Activated CD4-positive, alpha-beta T cell treated with anti-CD3 and anti-CD28 coated beads, Interleukin-2, Interleukin-4, amounts not matched to agents 100 ng/mL and 50 ng/mL, durations not matched to agents 16 hours and 8 hours (primary cell): ENCODE data around the gene HYKK.
A peak's percentile ranks its signal among the peaks of the same experiment; 100 is the strongest.
"Not testable (repeated sequence)": the region's sequence is repeated elsewhere in the genome, so short reads cannot be mapped to it uniquely, and the experiment has no call there.

Experiments used
- DNase-seq: peaks from one replicate; pipeline ENCODE4 v3.0.0-alpha.2; 2020; ENCODE audit warnings: low spot score

HYKK gene

GRCh38 chr15:78540141-78540870 lies 32.9 kb downstream of the HYKK start, which contains the start of gene PSMA4:
Gene PSMA4, plus strand, starts transcription at chr15:78540444. Its CDS starts 1,484 bp downstream, at chr15:78541928.
- DNase-seq: peak; percentile 93

GRCh38 chr15:78540871-78541743 lies 33.7 kb downstream of the HYKK start:
- DNase-seq: peak; percentile 22

GRCh38 chr15:78541744-78542034 lies 34.3 kb downstream of the HYKK start:
- no peak for DNase-seq

- no peak for DNase-seq
Measured at GRCh38 chr15:78542647-78543046, 35.3 kb downstream of the HYKK start.

GRCh38 chr15:78550194-78550593 lies 42.8 kb downstream of the HYKK start:
- DNase-seq: no peak

GRCh38 chr15:78550815-78551214 lies 43.4 kb downstream of the HYKK start:
- DNase-seq: no peak

GRCh38 chr15:78551902-78552301 lies 44.5 kb downstream of the HYKK start:
- DNase-seq: no peak

- DNase-seq: no peak
Measured at GRCh38 chr15:78552597-78552996, 45.2 kb downstream of the HYKK start.

- DNase-seq: not testable (repeated sequence)
Measured at GRCh38 chr15:78560201-78560600, 52.8 kb downstream of the HYKK start.

GRCh38 chr15:78561490-78561889 lies 54.1 kb downstream of the HYKK start:
- DNase-seq: no peak

GRCh38 chr15:78563092-78563491 lies 55.7 kb downstream of the HYKK start:
- no peak for DNase-seq

- no peak for DNase-seq
Measured at GRCh38 chr15:78564743-78565096, 57.3 kb downstream of the HYKK start.

GRCh38 chr15:78565097-78565950 lies 57.9 kb downstream of the HYKK start, which contains the start of gene CHRNA5:
Gene CHRNA5, plus strand, starts transcription at chr15:78565520. Its CDS starts 200 bp downstream, at chr15:78565720.
- DNase-seq: peak; percentile 82

GRCh38 chr15:78565951-78566774 lies 58.8 kb downstream of the HYKK start:
- DNase-seq: no peak

- no peak for DNase-seq
Measured at GRCh38 chr15:78567531-78567930, 60.2 kb downstream of the HYKK start.

GRCh38 chr15:78570710-78571109 lies 63.3 kb downstream of the HYKK start:
- no peak for DNase-seq

- no peak for DNase-seq
Measured at GRCh38 chr15:78571382-78571781, 64.0 kb downstream of the HYKK start.

- DNase-seq: no peak
Measured at GRCh38 chr15:78573416-78573815, 66.0 kb downstream of the HYKK start.

GRCh38 chr15:78574944-78575343 lies 67.6 kb downstream of the HYKK start:
- no peak for DNase-seq
